SIG-M5 (cell line): ENCODE results near the gene SYNE3.
A peak's percentile ranks its signal among the peaks of the same experiment; 100 is the strongest.

Experiments
- DNase-seq: peaks from one replicate; lab custom pipeline; 2025; lab: John Stamatoyannopoulos, UW

SYNE3 gene

GRCh38 chr14:95541346-95541745 is 24.9 kb upstream of the SYNE3 start:
- no peak for DNase-seq

- DNase-seq = no peak
Measured at GRCh38 chr14:95540236-95540855, 23.9 kb upstream of the SYNE3 start.

DNA sequence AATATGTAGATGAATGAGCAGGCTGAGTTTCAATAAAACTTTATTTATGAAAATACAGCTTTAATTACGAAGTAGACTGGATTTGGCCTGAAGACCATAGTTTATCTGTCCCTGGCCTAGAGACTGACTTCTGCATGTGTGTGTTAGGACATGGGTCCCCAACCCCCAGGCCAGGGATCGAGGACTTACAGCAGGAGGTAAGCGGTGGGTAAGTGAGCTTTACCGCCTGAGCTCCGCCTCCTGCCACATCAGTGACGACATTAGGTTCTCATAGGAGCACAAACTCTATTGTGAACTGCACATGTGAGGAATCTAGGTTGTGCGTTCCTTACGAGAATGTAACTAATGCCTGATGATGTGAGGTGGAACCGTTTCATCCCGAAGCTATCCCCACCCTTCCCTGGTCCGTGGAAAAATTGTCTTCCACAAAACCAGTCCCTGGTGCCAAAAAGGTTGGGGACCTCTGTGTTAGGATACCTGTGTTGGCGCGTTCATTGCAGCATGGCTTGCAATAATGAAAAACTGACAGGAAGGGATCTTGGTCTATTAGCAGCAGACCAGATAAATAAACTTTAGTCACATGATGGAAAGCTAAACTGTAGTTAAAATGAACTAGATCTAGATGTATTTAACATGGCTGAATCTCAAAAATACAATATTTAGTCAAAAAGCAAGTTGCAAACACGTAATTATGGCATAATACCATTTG is 22.5 kb upstream of the SYNE3 start:
- no peak for DNase-seq

GRCh38 chr14:95537298-95538089 is 21.0 kb upstream of the SYNE3 start:
- no peak for DNase-seq

- no peak for DNase-seq
Measured at GRCh38 chr14:95536671-95537070, 20.2 kb upstream of the SYNE3 start.

DNA sequence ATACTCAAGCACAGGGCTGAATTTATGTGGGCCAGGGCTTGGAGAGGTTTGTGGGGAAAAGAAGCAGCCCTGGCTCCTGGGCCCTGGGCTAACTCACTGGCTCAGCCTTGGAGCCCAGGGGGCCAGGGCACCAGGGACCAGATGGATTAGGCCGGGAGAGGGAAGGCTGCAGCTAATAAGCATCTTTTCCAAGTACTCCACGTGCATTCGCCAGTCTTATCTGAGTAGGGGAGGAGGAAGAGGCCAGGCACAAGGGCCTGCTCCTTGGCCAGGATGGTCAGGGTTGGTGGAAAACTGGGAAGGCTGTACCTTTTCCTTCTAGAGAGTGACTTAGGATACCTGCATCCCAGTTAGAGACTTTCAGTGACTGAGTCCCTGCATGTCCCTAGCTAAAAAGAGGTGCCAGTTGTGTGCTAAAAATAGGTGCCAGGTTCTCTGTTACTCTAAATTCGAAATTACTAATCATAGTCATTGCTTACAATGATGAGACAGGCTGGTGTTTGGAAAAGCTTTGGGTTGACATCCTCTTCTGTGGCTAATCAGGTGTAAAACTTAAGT is 19.7 kb upstream of the SYNE3 start:
- DNase-seq = no peak

DNA sequence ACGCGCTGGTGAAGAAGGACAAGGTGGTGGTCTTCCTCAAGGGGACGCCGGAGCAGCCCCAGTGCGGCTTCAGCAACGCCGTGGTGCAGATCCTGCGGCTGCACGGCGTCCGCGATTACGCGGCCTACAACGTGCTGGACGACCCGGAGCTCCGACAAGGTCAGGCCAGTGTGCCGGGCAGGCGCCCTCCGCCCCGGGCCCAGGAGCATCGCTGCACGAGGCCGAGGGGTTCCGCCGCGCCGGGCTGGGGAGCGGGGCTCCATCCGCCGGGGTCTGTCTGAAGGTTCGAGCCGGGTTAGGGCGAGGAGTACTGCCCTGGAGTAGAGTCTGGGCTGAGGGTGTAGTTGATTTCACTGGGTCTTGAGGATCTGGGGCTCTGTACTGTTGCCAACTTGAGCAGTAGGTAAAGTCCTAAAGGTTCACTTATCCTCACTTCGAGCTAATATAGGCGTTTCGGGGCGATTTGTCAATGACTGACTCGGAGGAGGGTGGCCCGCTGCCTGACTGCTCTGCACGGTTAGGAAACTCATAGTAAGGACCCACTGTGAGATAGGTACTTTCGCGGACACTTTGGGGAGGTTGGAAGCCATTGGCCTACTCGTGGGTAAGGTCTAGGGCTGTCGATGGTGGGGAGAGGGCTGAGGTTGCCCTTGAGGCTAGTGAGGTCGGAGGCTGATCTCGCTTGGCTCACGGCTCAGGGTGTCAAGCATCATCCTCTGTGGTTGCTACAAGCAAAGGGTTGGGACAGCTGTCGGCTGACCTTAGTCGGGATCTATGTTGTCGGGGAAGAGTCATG is 19.0 kb upstream of the SYNE3 start:
- no peak for DNase-seq

DNA sequence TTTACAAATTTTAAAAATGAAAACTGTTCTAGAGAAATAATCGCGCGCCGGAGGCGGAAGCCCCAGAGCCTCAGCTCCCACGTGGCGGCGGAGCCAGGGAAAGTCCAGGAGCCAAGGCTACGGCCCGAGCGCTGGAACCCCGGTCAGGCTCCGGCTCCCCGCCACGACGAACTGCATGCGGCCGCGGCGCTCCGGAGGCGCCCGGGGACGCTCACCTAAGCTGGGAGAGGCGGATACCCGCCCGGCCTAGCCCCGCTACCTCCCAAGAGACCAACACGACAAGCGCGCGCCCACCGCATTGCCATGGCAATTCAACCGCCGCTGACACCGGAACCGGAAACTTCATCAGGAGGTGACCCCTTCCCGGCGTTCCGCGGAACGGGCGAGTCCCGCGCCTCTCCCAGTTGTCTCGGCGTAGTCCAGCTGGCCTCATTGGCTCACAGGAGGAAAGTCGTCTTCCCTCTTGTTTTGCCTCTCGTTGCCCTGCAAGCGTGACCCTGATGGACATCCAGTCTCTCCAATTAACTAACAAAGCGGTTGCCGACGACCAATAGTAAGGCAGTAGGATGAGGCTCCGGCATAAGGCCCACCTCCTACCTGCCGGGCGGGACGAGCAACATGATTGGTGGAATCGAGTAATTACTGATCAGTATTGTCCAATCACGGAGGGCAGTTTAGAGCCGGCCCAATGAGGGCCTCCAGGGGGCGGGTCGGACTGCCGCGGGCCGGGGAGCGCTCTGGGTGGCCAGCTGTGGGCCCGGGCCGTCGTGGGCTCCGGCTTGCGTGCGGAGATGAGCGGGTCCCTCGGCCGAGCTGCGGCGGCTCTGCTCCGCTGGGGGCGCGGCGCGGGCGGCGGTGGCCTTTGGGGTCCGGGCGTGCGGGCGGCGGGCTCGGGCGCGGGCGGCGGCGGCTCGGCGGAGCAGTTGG is 18.1 kb upstream of the SYNE3 start, which contains the start of gene GLRX5:
TSS of gene GLRX5 (plus strand) at position 752 of the 927 bp plus-strand sequence. CDS start at position 792, 40 bp downstream.
- peak; percentile 97 for DNase-seq

DNA sequence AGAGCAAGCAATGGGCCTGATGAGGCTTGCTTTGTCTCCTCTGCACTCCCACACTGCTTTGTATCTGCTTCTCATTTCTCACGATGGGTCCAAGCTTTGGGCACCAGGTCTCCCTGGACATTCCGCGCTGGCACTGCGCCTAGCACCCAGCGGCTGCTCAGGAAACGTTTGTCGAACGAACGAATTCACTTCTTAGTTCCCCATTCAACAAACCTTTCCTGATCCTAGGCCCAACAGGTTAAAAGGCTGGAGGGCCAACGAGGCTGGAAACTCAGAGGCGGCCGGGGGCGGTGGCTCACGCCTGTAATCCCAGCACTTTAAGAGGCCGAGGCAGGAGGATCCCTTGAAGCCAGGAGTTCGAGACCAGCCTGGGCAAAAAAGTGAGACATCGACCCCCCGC is 17.4 kb upstream of the SYNE3 start:
- no peak for DNase-seq

GRCh38 chr14:95533391-95533821 is 17.0 kb upstream of the SYNE3 start:
- DNase-seq = no peak

- DNase-seq = no peak
Measured at GRCh38 chr14:95531969-95532368, 15.5 kb upstream of the SYNE3 start.

DNA sequence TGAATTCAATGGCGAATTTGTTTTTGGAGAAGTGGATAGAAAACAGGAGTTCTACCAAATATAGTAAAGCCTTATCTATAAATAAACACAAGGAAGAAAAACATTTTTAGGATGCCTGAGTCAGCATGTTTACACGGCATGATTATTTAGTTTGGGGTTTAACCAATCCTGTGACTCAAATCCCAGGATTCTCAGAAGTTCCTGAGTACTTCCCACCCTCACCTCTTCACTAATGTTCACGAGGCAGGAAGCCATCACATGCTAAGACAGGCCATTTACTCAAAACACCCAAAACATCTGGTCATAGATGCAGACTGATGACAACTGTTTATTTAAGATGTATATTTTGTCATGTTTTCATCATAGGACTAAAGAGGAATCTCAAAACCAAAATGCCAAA is 15.0 kb upstream of the SYNE3 start:
- no peak for DNase-seq

DNA sequence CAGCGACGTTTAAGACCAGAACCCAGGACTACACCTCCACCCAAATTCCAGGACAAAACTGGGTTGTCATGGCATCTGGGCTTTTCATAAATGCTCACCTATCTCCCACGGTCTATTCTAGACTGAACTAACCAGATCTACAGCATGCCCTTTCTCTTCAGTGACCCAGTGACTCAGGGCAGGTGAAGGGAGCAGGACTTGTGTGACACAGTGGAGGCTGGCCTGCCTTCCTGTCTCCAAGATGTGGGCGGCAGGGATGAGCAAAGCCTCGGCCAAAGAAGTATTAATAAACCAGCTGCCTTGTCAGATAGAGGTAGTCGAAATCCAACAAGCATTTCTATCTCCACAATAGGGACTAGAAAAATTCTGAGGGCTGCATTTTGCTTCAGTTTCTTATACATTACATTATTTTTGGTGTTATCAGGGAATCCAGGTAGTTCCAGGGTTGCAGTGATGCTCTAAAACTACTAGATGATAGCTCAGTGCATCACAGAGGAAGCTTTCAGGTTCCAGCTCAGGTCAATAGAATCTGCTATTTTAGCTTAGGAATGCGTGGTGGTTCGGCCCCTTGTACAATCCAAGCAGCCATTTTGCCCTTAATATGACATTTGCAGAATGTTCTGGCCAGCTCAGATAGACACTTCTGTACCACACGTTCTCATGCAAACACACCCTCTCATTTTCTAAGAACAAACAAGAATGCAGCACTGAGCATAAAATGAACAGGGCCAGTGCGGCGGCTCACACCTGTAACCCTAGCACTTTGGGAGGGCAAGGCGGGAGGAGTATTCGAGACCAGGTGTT is 14.2 kb upstream of the SYNE3 start:
- no peak for DNase-seq

DNA sequence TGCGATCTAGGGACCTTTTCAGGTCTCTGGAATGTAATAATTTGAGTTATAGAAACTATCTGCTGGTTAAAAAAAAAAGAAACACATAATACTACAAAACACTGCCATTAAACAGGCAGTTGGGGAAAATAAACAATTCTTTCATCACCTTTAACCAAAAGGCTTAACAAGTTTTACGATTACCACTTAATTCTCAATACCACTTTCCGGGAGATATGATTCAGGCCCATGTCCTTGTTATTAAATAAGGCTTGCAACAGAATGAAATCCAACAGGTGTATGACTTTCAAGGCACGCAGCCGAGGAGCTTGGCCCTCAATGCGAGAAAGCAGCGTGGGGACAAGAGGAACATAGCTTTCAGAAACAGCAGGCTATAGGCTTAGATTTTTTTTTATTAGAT is 12.8 kb upstream of the SYNE3 start:
- no peak for DNase-seq

- DNase-seq = no peak
Measured at GRCh38 chr14:95527387-95528002, 11.0 kb upstream of the SYNE3 start.

GRCh38 chr14:95526483-95527386 is 10.3 kb upstream of the SYNE3 start:
- no peak for DNase-seq

GRCh38 chr14:95525999-95526398 is 9.5 kb upstream of the SYNE3 start:
- no peak for DNase-seq
